GM20000 (cell line): Measurements from ENCODE around the gene TEX261.

ENCODE experiments used
- DNase-seq: peaks from one replicate; pipeline ENCODE4 v3.0.0; 2012; ENCODE audit warnings: low spot score
- CTCF ChIP-seq: IDR thresholded peaks from 2 replicates; pipeline ENCODE4 v1.5.1; 2012; ENCODE audit warnings: mild to moderate bottlenecking, control low read depth; ENCODE audit errors: extremely low read depth, missing control alignments

Gene TEX261

GRCh38 chr2:70983506-70984227 is 11.0 kb downstream of the TEX261 start:
- no peak for DNase-seq
- TF ChIP-seq CTCF, result no peak

- no peak for DNase-seq
- no peak for TF ChIP-seq CTCF
Measured at GRCh38 chr2:70982971-70983370, 11.7 kb downstream of the TEX261 start.

- no peak for DNase-seq
- TF ChIP-seq CTCF, result no peak
Measured at GRCh38 chr2:70981866-70982810, 12.5 kb downstream of the TEX261 start.

GRCh38 chr2:70981421-70981820 is 13.3 kb downstream of the TEX261 start:
- TF ChIP-seq CTCF, result no peak
- DNase-seq, result no peak

- no peak for DNase-seq
- TF ChIP-seq CTCF, result no peak
Measured at GRCh38 chr2:70979626-70980025, 15.0 kb downstream of the TEX261 start.

- no peak for TF ChIP-seq CTCF
- DNase-seq, result no peak
Measured at GRCh38 chr2:70979180-70979488, 15.5 kb downstream of the TEX261 start.

GRCh38 chr2:70978341-70979179 is 16.1 kb downstream of the TEX261 start, which contains the start of gene ANKRD53:
TSS of gene ANKRD53 (plus strand) at chr2:70978630. CDS start at chr2:70978646, 16 bp downstream.
- TF ChIP-seq CTCF, result no peak
- peak; percentile 70 for DNase-seq
